GM10266 (cell line): ENCODE measurements around the gene ANXA9.

ENCODE experiments used
- DNase-seq: peaks from one replicate; pipeline ENCODE4 v3.0.0; 2012; ENCODE audit errors: extremely low spot score
- CTCF ChIP-seq: IDR thresholded peaks from 2 replicates; pipeline ENCODE4 v1.5.1; 2012; ENCODE audit warnings: mild to moderate bottlenecking, low read depth; ENCODE audit not compliant: control insufficient read depth, insufficient read depth; ENCODE audit errors: missing control alignments

The ANXA9 gene

GRCh38 chr1:151036356-151036755 lies 54.3 kb downstream of the ANXA9 start, which contains the start of gene BNIPL:
Gene BNIPL, plus strand, starts transcription at chr1:151036586. Its CDS starts 140 bp downstream, at chr1:151036726.
- TF ChIP-seq CTCF, result no peak
- no peak for DNase-seq

GRCh38 chr1:151037032-151037431 lies 54.9 kb downstream of the ANXA9 start:
- no peak for DNase-seq
- no peak for TF ChIP-seq CTCF

- no peak for TF ChIP-seq CTCF
Observed at GRCh38 chr1:151039521-151039920, 57.4 kb downstream of the ANXA9 start.

GRCh38 chr1:151043163-151043562 lies 61.1 kb downstream of the ANXA9 start:
- no peak for TF ChIP-seq CTCF
- DNase-seq, result no peak

More at GRCh38 chr1:151039521-151039920, 57.4 kb downstream of the ANXA9 start:
- no peak for DNase-seq
